Measurements from ENCODE around the gene RNH1. TPM values are rescaled to one million over a fixed set of nuclear protein-coding genes. Genes with fewer than 3 reads are reported as not detected.

The RNH1 gene
- total and polyA plus RNA-seq, 10 of the 15 experiments (the other 5 are each of a cell fraction or from before 2014, with no cell fraction given), result 2.3 to 162 (median 72.1) TPM

DNA sequence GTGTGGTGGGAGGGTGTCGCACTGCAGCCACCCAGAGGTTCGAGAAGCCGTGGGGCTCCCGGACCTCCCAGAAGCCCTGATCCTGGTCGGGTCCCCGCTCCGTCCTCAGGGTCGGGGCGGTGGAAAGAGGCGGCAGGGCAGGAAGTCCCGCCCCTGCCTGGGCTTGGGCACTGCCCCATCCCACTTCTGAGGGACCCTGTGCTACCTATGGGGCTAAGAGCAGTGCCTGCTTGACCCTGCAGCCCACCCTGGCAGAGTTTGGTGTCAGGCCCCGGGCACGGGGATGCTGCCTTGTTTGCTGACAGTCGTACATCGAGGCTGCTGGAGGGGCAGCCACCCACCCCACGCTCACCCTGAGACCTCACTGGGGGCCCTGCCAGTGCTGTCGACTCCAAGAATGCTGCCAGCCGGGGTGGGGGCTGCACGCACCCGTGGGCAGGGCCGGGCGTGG, 19.4 kb downstream of the RNH1 start:
- ChIA-PET RAD21 (ENCODE audit: unreplicated experiment) (no interaction called here), POLR2A (no interaction called here), CTCF (no interaction called here), SMC1A (ENCODE audit: uncharacterized antibody, unreplicated experiment) (no interaction called here)
- Histone ChIP-seq H3K27ac (ENCODE audit: control insufficient read depth, insufficient read depth) (no peak overlapping the region), H2AFZ (ENCODE audit: control insufficient read depth, low read depth, low read length) (no peak overlapping the region), H3K4me2 (ENCODE audit: control insufficient read depth, insufficient read depth) (no peak overlapping the region), H3K36me3 (ENCODE audit: control insufficient read depth in 2 of 2, insufficient read depth in 2 of 2, low read length in 1 of 2) (peaks cover 0 to 2% of the 10 kb centered on the region in 2 experiments; a peak in 2 of 4 replicates), H3K27me3 (replicated peaks in 1 of 2; ENCODE audit: control insufficient read depth in 2 of 2, insufficient read depth in 2 of 2, low read length in 1 of 2) (no peaks in the 10 kb centered on the region), H3K9ac (ENCODE audit: control insufficient read depth, insufficient read depth, low read length) (no peak overlapping the region), H3K9me3 (replicated peaks; ENCODE audit: control insufficient read depth, insufficient read depth, low read length) (no peaks in the 10 kb centered on the region; the same call in 2 of the 3 replicates), H3K4me3 (no peak overlapping the region), H3K79me2 (ENCODE audit: control insufficient read depth, insufficient read depth, low read length) (no peaks in the 10 kb centered on the region), H3K4me1 (ENCODE audit: control insufficient read depth, insufficient read depth, low read length) (no peaks in the 10 kb centered on the region), H4K20me1 (ENCODE audit: control insufficient read depth, insufficient read depth) (no peaks in the 10 kb centered on the region)
- FAIRE-seq, result no peak
- in situ Hi-C loops (cut with MboI), result no loop called here
- BruUV-seq (replicated peaks), result no TSS peak
- over 99% methylated on average over 16 of the region's 22 CpGs for WGBS (ENCODE audit: insufficient coverage, insufficient replicate concordance, low lambda C conversion rate, missing lambda C conversion rate)
- DNase-seq (ENCODE audit: low read depth, low spot score), result no peak
- intact Hi-C loops (cut with micrococcal nuclease; ENCODE audit: unreplicated experiment), result no loop called here
- no peak for ATAC-seq
- no peak for TF ChIP-seq NFXL1 (IDR thresholded peaks at IDR 0.05; ENCODE audit: borderline replicate concordance)
- no peak for TF ChIP-seq PAX8 (IDR thresholded peaks at IDR 0.05)
- TF ChIP-seq, protein P1, sequence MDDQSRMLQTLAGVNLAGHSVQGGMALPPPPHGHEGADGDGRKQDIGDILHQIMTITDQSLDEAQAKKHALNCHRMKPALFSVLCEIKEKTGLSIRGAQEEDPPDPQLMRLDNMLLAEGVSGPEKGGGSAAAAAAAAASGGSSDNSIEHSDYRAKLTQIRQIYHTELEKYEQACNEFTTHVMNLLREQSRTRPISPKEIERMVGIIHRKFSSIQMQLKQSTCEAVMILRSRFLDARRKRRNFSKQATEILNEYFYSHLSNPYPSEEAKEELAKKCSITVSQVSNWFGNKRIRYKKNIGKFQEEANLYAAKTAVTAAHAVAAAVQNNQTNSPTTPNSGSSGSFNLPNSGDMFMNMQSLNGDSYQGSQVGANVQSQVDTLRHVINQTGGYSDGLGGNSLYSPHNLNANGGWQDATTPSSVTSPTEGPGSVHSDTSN (IDR thresholded peaks at IDR 0.05; ENCODE audit: insufficient replicate concordance, low read depth, low read length), result no peak
- no peak for TF ChIP-seq LARP7 (IDR thresholded peaks at IDR 0.05)
- no peak for TF ChIP-seq NBN (IDR thresholded peaks at IDR 0.05)
- TF ChIP-seq KAT2A (conservative IDR thresholded peaks at IDR 0.05; ENCODE audit: control insufficient read depth, low read depth, low read length), result no peak
- TF ChIP-seq, protein P2, sequence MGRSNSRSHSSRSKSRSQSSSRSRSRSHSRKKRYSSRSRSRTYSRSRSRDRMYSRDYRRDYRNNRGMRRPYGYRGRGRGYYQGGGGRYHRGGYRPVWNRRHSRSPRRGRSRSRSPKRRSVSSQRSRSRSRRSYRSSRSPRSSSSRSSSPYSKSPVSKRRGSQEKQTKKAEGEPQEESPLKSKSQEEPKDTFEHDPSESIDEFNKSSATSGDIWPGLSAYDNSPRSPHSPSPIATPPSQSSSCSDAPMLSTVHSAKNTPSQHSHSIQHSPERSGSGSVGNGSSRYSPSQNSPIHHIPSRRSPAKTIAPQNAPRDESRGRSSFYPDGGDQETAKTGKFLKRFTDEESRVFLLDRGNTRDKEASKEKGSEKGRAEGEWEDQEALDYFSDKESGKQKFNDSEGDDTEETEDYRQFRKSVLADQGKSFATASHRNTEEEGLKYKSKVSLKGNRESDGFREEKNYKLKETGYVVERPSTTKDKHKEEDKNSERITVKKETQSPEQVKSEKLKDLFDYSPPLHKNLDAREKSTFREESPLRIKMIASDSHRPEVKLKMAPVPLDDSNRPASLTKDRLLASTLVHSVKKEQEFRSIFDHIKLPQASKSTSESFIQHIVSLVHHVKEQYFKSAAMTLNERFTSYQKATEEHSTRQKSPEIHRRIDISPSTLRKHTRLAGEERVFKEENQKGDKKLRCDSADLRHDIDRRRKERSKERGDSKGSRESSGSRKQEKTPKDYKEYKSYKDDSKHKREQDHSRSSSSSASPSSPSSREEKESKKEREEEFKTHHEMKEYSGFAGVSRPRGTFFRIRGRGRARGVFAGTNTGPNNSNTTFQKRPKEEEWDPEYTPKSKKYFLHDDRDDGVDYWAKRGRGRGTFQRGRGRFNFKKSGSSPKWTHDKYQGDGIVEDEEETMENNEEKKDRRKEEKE (IDR thresholded peaks at IDR 0.05), result no peak
- TF ChIP-seq E2F8 (IDR thresholded peaks at IDR 0.05; ENCODE audit: low read depth, partially characterized antibody), result no peak
- TF ChIP-seq ZBTB11 (CRISPR knock-in tag; IDR thresholded peaks at IDR 0.05), result no peak
- TF ChIP-seq MEF2A (IDR thresholded peaks at IDR 0.05; ENCODE audit: insufficient read depth, low read depth, low read length), result no peak
- TF ChIP-seq ZZZ3 (IDR thresholded peaks at IDR 0.05; ENCODE audit: control insufficient read depth, insufficient read length, low read depth), result no peak
- no peak for TF ChIP-seq NKRF (conservative IDR thresholded peaks at IDR 0.05)
